Ishikawa (cell line): ENCODE measurements around the gene PLBD2.

ENCODE experiments used
- CEBPB ChIP-seq: IDR thresholded peaks from 2 replicates; pipeline ENCODE4 v1.6.1; 2012
- EGR1 ChIP-seq: IDR thresholded peaks from 2 replicates; pipeline ENCODE4 v1.6.1; 2012
- EP300 ChIP-seq: IDR thresholded peaks from 2 replicates; pipeline ENCODE4 v1.6.1; 2012; ENCODE audit warnings: borderline replicate concordance
- FOXM1 ChIP-seq: IDR thresholded peaks from 2 replicates; pipeline ENCODE4 v1.6.1; 2012; ENCODE audit warnings: low read depth, borderline replicate concordance
- MAX ChIP-seq: IDR thresholded peaks from 2 replicates; pipeline ENCODE4 v1.6.1; 2012
- REST ChIP-seq: IDR thresholded peaks from 2 replicates; pipeline ENCODE4 v1.6.1; 2012; ENCODE audit warnings: low read depth, mild to moderate bottlenecking
- TAF1 ChIP-seq: IDR thresholded peaks from 2 replicates; pipeline ENCODE4 v1.6.1; 2012; ENCODE audit warnings: low read depth, mild to moderate bottlenecking
- YY1 ChIP-seq: IDR thresholded peaks from 2 replicates; pipeline ENCODE4 v1.6.1; 2012; ENCODE audit warnings: low read depth
- ZBTB7A ChIP-seq: IDR thresholded peaks from 2 replicates; pipeline ENCODE4 v1.6.1; 2012; ENCODE audit warnings: low read depth

- TF ChIP-seq EGR1 (no peak), TAF1 (no peak), CEBPB (no peak), YY1 (no peak), MAX (no peak), EP300 (no peak), FOXM1 (no peak), REST (no peak), ZBTB7A (no peak)
These were observed 50.4 kb downstream of the PLBD2 start for GRCh38 chr12:113408756-113409298.
